H1 (cell line): Measurements from ENCODE around the gene SLN.

Experiments
- ATF2 ChIP-seq: IDR thresholded peaks from 2 replicates; pipeline ENCODE4 v1.6.1; 2012; ENCODE audit warnings: low read length, inconsistent platforms
- CTCF ChIP-seq, 3 experiments: IDR thresholded peaks; 1 replicate in 2 of 3; 2 replicates in 1 of 3; pipeline versions ENCODE4 v1.5.1 to v1.6.1; 2011; ENCODE audit warnings: low read length in 3 of 3, mild to moderate bottlenecking in 3 of 3, inconsistent platforms in 2 of 3, low read depth in 1 of 3, moderate library complexity in 1 of 3; ENCODE audit not compliant: insufficient read depth in 1 of 3; ENCODE audit errors: control extremely low read depth in 1 of 3
- HDAC2 ChIP-seq, 2 experiments: fragments of 300-600 bp in 1 of 2; sonication (generic) in 1 of 2; IDR thresholded peaks; 2 replicates each; pipeline ENCODE4 v1.6.1; 2011 to 2012; ENCODE audit warnings: low read depth in 2 of 2, low read length in 2 of 2, mild to moderate bottlenecking in 2 of 2, moderate library complexity in 2 of 2, borderline replicate concordance in 1 of 2, inconsistent platforms in 1 of 2
- JUN ChIP-seq: IDR thresholded peaks from 2 replicates; pipeline ENCODE4 v1.6.1; 2011; ENCODE audit warnings: low read depth, mild to moderate bottlenecking, improper control_type of control experiment, low read length
- KDM1A ChIP-seq: fragments of 200-600, 300-600 bp; sonication (generic); IDR thresholded peaks from 2 replicates; pipeline ENCODE4 v1.7.1; 2016; ENCODE audit warnings: mild to moderate bottlenecking, low read length, borderline replicate concordance
- NRF1 ChIP-seq: IDR thresholded peaks from 2 replicates; pipeline ENCODE4 v1.6.1; 2011; ENCODE audit warnings: mild to moderate bottlenecking, low read depth, low read length, improper control_type of control experiment
- POLR2A ChIP-seq, 2 experiments: IDR thresholded peaks; 1 replicate in 1 of 2; 2 replicates in 1 of 2; pipeline ENCODE4 v1.6.1; 2011; ENCODE audit warnings: low read depth in 2 of 2, low read length in 2 of 2, mild to moderate bottlenecking in 2 of 2; ENCODE audit errors: control extremely low read depth in 1 of 2
- RAD21 ChIP-seq, 2 experiments: IDR thresholded peaks in 1 of 2; conservative IDR thresholded peaks in 1 of 2; 2 replicates each; pipeline ENCODE4 v1.6.1; 2011; ENCODE audit warnings: low read depth in 2 of 2, low read length in 2 of 2, improper control_type of control experiment in 1 of 2, inconsistent platforms in 1 of 2, mild to moderate bottlenecking in 1 of 2, moderate library complexity in 1 of 2
- SP1 ChIP-seq: IDR thresholded peaks from 2 replicates; pipeline ENCODE4 v1.6.1; 2011; ENCODE audit warnings: low read depth, low read length
- TEAD4 ChIP-seq: IDR thresholded peaks from 2 replicates; pipeline ENCODE4 v1.6.1; 2012; ENCODE audit warnings: low read depth, low read length, inconsistent platforms, mixed read lengths
- YY1 ChIP-seq: IDR thresholded peaks from 2 replicates; pipeline ENCODE4 v1.6.1; 2011; ENCODE audit warnings: low read depth, mild to moderate bottlenecking, low read length
- TF ChIP-seq, protein P1 (sequence below): IDR thresholded peaks from 2 replicates; pipeline ENCODE4 v1.6.1; 2012; ENCODE audit warnings: inconsistent platforms

- no peak for TF ChIP-seq RAD21 (IDR thresholded peaks at IDR 0.05 in 1 of 2, conservative IDR thresholded peaks at IDR 0.05 in 1 of 2; ENCODE audit: low read depth in 2 of 2, low read length in 2 of 2)
- TF ChIP-seq NRF1 = no peak
- TF ChIP-seq CTCF (IDR thresholded peaks at IDR 0.05; ENCODE audit: control extremely low read depth in 1 of 3, insufficient read depth in 1 of 3, low read depth in 1 of 3, low read length in 3 of 3) = no peak
- TF ChIP-seq, protein P1, sequence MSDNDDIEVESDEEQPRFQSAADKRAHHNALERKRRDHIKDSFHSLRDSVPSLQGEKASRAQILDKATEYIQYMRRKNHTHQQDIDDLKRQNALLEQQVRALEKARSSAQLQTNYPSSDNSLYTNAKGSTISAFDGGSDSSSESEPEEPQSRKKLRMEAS = no peak
- no peak for TF ChIP-seq YY1
- TF ChIP-seq SP1 = no peak
- TF ChIP-seq JUN = no peak
- TF ChIP-seq KDM1A = no peak
- TF ChIP-seq TEAD4 = no peak
- no peak for TF ChIP-seq HDAC2 (IDR thresholded peaks at IDR 0.05; ENCODE audit: borderline replicate concordance in 1 of 2, low read depth in 2 of 2, low read length in 2 of 2)
- no peak for TF ChIP-seq ATF2
- TF ChIP-seq POLR2A (IDR thresholded peaks at IDR 0.05; ENCODE audit: control extremely low read depth in 1 of 2, low read depth in 2 of 2, low read length in 2 of 2) = no peak
Measured at GRCh38 chr11:107722662-107723061, 10.8 kb upstream of the SLN start.
